Activated CD4-positive, CD25-positive, alpha-beta regulatory T cell (primary cell): Measurements from ENCODE around the gene PLA2G3.
"Not testable (repeated sequence)": the region's sequence is repeated elsewhere in the genome, so short reads cannot be mapped to it uniquely, and the experiment has no call there.

Source experiments
- DNase-seq, 4 experiments: peaks; one replicate each; lab custom pipeline; 2025; lab: John Stamatoyannopoulos, UW

Gene PLA2G3, protein sequence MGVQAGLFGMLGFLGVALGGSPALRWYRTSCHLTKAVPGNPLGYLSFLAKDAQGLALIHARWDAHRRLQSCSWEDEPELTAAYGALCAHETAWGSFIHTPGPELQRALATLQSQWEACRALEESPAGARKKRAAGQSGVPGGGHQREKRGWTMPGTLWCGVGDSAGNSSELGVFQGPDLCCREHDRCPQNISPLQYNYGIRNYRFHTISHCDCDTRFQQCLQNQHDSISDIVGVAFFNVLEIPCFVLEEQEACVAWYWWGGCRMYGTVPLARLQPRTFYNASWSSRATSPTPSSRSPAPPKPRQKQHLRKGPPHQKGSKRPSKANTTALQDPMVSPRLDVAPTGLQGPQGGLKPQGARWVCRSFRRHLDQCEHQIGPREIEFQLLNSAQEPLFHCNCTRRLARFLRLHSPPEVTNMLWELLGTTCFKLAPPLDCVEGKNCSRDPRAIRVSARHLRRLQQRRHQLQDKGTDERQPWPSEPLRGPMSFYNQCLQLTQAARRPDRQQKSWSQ

DNA sequence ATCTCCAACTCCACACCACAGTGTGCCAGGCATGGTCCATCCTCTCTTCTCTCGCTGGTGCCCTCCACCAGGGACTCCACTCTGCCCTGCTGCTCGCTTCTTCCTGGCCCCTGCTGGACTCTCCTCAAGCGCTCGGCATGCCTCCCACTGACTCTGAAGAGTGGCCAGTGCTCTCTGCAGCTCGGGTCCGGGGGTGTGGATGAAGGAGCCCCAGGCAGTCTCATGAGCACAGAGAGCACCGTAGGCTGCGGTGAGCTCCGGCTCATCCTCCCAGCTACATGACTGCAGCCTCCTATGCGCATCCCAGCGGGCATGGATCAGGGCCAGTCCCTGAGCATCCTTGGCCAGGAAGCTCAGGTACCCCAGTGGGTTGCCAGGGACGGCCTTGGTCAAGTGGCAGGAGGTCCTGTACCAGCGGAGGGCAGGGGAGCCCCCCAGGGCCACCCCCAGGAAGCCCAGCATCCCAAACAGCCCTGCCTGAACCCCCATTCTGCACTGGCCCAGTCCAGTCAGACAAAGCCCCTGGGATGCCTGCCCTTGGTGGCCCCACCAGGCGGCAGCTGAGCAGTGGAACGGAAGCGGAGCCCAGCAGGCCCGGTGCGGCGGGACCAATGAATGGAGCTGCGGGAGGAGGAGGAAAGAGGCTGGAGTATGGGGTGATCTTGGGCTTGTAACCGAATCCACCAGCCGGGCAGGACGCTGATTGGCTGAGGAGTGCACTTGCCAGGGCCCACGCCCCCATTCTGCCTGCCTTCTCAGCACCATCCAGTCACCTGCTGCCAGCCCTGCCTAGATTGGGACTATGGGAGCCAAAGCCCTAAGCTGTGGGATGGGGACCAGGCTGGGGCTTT is at the start of gene PLA2G3:
Gene PLA2G3 (minus strand): TSS at position 643 of the 851 bp plus-strand sequence. CDS start 154 bp downstream, at position 489.
- DNase-seq: no peak

DNA sequence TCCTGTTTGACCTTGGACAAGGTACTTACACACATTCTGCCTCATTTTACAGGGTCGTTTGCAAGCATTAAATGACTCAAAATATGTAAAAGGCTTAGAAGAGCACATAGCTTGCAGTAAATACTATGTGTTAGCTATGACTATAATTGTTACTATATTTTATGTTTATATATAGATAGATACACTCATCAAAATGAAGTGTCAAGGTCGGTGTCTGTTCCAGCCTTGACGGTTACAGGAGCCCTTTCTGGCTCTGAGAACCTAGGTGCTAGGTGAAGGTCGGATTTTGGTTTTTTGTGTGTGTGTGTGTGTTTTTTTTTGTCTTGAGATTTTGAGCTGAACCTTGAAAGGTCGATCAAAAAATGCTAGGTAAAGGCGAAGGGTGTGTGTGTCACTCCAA is 47.3 kb upstream of the PLA2G3 start:
- no peak for DNase-seq

DNA sequence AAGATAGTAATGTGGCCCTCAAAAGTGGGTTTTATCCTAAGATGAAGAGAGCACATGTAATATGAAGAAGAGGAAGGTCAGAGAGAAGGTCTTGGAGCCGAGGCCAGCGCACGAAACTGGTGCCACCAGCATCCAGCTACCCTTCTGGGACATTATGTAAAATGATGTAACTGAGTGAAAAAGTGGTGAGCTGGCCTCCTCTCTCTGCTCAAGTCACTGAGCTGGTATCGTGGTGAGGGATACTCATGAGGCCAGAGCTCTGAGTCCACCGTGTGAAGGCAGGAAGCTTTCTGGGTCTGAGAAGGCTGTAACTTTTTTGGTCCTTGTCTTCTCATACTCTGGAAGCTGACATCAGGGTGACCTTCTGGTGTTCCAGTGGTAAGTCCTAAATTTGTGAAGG is 44.7 kb upstream of the PLA2G3 start:
- DNase-seq: no peak

DNA sequence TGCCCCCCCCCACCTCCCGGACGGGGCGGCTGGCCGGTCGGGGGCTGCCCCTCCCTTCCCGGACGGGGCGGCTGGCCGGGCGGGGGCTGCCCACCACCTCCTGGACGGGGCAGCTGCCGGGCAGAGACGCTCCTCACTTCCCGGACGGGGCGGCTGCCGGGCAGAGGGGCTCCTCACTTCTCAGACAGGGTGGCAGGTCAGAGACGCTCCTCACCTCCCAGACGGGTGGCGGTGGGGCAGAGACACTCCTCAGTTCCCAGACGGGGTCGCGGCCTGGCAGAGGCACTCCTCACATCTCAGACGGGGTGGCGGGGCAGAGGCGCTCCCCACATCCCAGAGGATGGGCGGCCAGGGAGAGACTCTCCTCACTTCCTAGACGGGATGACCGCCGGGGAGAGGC is 43.7 kb upstream of the PLA2G3 start:
- no peak for DNase-seq

DNA sequence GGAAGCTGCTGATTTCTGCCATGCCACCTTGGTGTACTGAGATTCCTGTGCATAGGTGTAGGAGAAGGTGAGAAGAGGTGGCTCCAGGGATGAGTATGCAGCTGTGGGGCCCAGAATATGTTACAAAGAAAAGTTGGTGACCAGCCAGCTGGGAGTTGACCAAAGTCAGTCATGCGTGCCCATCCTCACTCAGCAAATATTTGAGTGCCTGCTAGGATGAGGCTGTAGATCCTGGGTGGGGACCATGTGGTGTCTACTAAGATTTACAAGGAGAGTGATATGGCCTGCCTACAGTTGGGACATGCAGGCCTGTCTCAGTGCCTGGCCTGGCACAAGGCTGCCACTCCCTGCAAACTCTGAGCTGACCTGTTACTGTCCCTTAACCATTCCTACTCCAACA is 39.0 kb upstream of the PLA2G3 start:
- DNase-seq: no peak

DNA sequence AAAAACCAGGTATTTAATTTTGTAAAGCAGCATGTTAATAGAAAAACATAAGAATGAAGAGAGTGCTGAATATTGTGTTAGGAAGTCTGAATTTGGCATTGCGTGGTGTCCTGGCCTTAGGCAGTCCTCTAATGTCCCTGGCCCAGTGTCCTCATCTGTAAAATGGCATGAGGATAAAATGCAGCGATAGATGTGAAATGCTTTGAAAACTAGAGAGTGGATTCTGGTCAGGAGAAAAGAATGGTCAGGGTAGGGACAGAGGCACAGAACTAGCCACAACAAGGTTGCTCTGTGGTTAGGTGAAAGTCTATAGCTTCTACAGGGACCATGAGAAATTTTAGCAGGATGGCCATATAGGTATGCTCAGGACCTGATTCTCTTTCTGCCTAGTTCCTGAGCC is 38.6 kb upstream of the PLA2G3 start:
- no peak for DNase-seq

DNA sequence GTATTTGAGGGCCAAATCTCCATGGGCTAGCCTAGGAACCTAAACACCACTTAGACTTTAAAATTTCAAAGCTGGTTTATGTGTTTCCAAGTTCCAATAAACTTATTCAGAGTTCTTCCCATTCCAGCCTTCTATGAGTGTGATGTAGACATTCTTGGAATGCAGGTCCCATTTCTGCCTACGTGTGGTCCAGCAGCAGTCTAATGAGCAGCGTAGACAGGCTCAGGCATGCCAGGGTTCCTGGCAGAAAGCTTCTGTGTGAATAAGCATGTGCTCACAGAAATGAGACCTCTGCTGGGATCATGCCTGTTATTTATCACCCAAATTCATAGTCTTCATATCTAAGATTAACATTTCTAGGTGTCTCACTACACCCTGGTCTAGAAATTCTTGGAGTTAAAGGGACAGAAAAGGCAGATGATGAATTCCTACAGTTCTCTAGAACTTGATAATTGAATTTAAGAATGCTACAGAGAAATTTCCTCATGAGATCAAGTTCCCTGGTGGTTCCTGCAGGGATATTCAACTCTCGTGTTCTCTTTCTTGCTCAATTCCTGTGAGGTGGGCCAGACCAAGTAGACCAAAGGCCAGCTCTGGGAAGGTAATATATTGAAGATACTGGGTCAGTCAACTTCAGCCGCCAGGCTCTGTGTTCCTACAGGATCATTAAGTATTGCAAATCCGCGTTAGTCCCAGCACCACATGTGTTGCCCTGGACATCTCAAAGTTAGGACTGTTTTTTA is 37.3 kb upstream of the PLA2G3 start:
- no peak for DNase-seq

DNA sequence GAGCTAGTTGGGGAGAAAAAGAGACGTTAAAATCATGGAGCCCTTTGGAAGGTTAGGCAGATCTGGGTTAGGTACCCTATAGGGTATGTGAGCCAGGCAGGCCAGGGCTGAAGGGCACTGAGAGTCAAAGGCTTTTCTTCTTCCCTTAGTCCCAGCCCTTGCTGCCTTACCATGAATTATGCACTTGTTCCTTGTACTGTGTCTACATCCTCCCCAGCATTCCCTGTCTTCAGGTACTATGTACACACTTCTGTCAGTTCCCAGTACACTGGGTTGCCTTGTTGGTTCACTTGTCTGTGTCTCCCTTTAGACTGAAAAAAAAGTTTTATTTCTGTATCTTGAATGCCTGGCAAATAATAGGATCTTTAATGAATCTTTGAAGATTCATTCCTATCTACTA is 36.6 kb upstream of the PLA2G3 start:
- DNase-seq: no peak

DNA sequence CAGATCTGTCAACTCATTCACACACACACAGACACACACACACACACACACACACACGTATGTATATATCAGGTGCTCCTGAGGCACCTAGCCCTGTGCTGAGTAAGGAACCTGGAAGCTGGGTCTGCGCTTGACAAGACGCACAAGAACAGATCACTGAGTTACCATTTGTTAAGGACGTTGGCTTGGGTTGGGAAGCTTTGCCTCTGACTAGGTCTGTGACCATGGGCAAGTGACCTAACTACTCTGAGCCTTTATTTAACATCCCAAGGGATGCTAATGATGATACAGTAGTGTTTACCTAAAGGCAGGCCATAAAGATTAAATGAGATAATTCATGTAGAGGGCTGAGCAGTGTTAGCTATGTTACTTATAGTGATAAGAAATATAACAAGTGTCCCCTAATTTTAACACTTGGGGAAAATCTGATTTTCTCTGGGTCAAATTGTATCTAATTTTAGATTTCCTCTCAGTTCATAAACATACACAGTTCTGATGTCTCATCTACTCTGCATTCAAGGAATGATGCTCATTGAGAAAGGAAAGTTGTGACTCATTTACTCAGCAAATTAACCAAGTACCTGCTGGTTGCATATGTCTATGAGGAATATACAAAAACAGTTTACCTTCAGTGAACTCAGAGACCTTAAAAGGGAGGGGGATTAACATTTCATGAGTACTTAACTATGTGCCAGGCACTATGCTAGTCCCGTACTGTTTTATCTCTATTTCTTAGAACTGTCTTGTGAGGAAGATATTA is 33.3 kb upstream of the PLA2G3 start:
- DNase-seq: no peak

DNA sequence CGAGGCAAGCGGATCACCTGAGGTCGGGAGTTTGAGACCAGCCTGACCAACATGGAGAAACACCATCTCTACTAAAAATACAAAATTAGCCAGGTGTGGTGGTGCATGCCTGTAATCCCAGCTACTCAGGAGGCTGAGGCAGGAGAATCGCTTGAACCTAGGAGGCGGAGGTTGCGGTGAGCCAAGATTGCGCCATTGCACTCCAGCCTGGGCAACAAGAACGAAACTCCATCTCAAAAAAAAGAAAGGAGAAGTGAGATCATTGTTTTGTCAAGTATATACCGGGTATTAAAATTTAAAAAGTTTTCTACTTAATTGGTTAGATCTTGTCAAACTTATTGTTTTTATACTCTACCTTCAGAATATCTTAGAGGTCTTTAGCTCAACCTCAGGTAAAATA is 31.4 kb upstream of the PLA2G3 start:
- DNase-seq: not testable (repeated sequence)

DNA sequence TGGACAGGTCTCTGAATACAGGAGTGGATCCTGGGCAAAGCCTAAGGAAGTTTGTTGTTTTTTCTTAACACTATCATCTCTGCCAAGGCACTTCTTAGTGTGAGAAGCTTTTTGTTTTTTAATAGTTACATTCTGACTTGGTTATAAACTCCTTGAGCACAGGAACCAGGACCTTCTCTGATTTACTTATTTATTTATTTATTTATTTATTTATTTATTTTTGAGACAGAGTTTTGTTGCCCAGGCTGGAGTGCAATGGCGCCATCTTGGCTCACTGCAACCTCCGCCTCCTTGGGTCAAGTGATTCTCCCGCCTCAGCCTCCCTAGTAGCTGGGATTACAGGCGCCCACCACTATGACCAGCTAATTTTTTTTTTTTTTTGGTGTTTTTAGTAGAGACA is 30.7 kb upstream of the PLA2G3 start:
- no peak for DNase-seq

DNA sequence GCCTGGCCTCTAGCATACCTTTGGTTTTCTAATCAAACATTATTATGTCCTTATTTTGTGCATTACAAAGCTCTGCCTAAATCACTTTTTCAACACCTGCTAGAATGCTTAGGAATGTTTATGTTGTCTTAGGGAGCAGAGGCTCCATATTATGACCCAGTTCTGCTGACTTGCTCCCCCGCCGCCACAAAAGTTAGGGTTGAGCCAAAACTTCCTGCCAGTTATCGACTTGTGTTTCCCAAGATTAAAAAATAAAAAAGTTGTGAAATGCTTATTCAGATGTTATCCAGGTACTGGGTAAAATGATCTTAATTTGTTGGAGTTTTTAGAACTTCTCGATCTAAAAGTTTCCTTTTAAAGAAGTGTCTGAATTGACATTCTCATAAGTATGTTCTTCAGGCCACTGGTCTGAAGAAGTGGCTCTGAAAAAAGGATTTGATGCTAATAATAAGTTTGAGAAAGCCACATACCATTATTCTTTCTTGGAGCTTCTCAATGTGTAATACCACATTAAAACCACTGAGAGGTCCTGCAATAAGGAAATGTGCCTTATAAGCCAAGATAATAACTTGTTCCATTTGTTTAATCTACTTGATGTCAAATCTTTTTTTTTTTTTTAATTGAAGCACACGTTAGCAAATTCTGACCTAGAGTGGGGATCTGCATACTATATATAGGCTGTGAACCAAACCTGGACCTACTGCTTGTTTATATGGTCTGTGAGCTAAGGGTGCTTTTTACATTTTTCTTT is 21.9 kb upstream of the PLA2G3 start:
- DNase-seq: no peak

DNA sequence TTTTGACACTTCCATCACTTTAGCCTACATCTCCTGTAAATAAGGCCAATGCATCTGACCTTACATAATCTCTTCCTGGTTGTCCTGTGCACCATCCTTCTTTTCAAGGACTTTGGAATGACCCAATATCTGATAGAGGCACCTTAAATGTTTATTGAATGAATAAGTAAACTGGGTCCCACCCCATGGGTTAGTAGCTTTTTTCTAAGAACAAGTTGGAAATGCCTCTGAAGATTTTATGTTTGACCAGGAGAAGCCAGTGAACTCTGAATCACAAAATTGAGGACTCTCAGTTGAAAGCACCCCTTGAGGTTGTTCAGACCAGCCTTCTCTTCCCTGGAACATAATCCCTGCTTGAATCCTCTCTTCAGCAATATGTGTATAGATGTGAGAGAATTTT is 21.1 kb upstream of the PLA2G3 start:
- no peak for DNase-seq

DNA sequence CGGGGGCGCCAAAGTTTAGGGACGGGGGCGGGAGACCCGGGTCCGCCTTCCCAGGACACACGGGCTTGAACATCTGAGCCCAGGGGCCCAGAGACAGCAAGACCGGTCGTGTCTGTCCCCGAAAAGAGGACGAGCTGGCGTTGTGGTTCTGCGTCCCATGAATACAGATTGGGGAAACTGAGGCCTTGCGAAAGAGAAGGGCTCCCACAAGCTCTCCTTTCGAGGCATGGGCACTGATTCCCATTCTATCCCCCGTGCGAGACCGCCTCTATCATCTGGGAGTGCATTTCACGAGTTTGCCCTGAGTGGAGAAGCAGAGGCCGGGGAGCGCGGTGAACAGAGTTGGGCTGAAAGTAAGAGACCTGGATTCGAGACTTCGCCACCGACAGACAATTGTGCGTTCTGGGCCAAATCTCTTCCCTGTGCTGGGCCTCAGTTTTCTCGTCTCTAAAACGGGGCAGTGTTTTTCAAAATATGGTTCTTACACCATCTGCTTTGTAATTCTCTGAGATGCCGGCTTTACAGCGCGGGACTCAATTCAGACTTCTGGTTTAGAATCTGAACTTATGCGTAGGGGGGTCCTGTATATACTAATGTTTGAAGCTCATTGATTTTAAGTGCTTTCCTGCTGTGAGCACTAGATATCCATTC is 20.1 kb upstream of the PLA2G3 start:
- DNase-seq: no peak

DNA sequence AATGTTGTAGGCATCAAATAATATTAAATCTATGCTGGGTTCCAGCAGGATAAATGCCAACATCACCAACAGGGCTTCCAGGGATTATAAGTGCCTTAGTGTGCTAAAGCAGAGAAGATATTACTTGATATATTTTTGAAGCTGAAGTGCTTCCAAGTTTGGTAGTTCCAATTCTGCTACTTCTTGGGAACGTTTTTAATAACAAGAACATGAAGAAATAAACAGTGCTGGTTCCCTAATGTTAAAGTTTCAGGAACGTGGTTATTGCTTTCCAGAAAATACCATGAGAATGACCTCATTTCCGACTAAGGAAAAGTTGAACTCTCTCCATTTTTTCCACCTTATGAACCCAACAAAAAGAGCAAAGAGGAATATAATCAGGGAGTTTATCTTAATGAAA is 15.1 kb upstream of the PLA2G3 start:
- no peak for DNase-seq

DNA sequence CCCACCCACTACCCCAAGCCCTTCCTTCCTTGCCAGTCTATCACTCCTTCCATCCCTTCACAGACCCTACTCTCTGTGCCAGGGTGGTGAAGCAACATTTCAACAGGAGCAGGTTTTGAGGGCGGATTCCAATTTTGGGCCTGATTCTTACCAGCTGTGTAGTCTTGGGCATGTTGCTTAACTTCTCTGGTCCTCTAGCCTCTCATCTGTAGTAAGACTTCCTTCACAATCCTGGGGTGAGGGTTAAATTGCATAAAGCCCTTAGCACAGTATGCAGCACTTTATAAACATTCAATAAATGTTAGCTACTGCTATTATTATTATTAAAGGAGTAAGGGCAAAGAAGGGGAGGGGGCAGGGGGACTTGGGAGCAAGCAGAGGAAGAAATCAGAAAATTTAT is 14.7 kb upstream of the PLA2G3 start:
- DNase-seq: no peak

DNA sequence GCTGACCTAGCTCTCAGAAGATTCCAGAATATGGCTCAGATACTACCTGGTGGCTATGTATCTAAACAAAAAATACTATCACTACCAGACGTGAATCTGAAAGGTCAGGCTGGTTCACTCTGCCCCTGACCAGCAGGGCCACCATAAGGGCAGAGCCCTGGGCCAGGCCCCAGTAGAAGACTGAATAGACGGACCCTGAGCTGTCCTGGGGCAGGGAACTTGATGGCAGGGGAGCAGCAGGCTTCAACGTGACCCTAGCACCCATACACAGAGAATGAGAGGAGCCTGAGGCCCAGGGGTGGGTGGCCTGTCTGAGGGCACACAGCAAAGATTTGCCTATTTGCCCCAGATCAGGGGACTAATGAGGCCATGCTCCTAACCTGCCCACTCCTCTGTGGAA is 13.0 kb upstream of the PLA2G3 start:
- no peak for DNase-seq

DNA sequence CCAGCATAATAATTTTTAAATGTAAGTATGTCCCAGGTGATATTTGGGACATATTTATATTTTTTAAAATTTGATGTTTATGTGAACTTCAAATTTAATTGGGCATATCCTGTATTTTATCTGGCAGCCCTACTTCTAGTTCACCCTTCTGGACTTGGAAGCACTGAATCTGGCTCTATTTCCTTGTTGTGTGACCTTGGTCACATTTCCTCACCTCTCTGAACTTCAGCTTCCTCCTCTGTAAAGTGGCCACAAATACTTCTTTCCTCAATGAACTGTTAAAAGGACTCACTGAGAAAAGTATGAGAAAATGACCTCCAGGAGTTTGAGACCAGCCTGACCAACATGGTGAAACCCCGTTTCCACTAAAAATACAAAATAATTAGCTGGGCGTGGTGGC is 11.6 kb upstream of the PLA2G3 start:
- DNase-seq: no peak

DNA sequence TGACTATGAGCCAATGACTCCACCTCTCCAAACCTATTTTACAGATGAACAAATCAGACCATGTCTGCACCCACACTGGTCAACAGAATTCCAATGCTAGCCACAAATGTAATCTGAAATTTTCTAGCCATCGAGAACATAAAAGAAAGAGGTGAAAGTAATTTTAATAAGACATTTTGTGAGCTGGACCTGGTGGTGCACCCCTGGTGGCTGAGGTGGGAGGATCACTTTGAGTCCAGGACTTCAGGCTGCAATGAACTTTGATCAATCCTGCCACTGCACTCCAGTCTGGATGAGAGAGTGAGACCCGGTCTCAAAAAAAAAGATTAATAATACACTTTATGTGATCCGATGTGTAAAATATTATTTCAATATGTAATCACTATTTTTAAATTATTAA is 10.3 kb upstream of the PLA2G3 start:
- DNase-seq: no peak

DNA sequence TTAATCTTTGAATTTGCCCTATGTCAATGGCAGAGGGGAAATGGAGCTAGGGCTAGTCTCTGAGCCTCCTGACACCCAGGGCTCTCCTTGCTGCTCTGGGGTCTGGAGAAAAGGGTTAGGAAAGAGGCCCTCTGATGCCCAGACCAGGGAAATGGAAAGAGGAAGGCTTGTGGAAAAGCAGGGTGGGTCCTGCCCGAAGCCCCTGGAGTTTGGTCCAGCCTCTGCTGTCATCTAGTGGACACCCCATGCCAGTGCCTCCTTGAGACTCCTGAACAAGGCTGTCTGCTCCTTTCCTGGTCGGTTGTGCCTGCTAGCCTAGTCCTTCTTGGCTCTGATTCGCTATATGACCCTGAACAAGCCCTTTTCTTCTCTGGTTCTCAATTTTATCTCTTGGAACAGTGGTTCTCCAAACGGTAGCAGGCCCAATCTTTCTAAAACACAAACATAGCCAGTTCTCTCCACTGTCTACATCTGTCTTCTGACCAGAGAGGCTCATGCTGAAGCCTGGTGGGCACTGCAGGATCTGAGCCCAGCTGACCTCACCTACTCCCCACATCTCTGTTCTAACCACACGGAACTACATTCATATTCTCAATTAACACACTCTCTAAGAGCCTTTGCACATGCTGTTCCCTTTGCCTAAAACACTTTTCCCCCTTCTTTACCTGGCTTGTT is 8.8 kb upstream of the PLA2G3 start:
- DNase-seq: no peak
